Activated CD8-positive, alpha-beta memory T cell treated with anti-CD3 and anti-CD28 coated beads, Interleukin-2, amount 50 U/mL, for 48 hours (primary cell): ENCODE measurements around the gene TCOF1.
A peak's percentile ranks its signal among the peaks of the same experiment; 100 is the strongest.
"Not testable (repeated sequence)": the region's sequence is repeated elsewhere in the genome, so short reads cannot be mapped to it uniquely, and the experiment has no call there.

Experiments used
- DNase-seq: peaks from one replicate; pipeline ENCODE4 v3.0.0-alpha.2; 2020

The TCOF1 gene

DNA sequence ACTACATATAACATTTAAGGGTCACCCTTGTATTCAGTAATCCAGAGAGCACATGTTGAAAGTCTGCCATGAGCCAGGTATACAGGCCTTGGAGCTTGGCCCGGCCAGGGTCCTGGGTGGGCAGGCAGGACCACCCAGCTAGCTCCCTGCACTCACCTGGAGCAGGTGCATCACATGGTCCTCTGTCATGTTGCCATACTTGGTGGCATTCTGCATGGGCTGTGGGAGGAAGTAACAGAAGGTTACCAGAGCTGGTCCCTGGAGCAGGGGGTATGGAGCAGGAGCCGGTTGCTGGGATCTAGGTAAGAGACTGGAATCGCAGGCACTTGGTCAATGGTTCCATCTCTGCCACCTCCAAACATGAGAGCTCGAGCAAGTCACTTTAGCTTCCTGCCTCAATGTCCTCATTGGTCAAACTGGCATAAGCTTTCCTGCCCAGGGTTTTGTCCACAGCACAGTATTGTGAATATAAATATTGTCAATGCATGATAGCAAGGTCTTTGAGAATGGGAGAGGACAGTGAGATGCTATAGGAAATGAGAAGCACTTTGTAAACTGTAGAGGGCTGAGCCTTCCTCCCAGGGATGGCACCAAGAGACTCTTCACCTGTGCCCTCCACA is 48.7 kb downstream of the TCOF1 start:
- DNase-seq, result no peak

DNA sequence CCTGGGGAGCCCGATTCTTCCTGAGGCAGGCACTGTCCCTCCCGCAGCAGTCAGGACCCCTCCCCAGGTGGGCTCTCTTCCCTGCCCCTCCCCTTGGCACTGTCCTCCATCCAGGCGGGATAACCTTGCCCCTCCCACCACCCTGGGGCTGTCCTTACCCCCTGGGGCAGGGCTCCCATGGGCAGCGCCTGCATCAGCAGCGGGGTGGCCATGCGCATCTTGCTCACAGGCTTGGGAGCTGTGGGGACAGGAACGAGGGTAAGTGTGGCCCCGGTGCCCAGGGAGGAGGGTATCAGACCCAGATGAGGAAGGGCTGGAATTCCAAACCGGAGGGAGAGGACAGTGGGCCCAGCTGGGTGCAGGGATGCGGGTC is 49.2 kb downstream of the TCOF1 start:
- no peak for DNase-seq

DNA sequence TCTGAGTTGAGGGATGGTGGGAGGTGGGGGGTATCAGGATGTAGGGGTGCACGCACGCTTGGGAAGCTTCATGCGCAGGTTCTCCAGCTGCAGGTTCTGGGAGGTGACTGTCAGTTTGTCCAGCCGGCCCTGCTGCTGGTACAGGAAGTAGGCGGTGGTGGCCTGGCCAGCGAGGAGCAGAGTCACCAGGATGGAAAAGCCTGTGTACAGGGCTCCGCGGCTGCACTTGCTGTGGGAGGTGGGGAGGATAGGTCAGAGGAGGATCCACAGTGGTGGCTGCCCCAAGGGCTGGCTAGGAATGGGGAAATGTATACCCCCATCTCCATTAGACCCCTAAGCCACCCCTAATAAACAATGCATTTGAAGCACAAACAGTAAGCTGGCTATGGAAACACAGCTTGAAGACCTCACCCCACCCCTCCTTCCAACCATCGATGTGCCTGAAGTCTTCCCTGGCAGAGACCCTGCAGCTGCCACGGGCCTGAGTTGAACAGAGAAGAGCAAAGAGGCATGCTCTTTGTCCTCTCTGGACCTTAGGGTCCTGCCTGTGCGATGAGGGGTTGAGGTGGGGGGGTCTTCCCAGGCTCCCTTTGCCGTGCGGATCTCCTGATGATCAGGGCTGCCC is 49.7 kb downstream of the TCOF1 start:
- no peak for DNase-seq

DNA sequence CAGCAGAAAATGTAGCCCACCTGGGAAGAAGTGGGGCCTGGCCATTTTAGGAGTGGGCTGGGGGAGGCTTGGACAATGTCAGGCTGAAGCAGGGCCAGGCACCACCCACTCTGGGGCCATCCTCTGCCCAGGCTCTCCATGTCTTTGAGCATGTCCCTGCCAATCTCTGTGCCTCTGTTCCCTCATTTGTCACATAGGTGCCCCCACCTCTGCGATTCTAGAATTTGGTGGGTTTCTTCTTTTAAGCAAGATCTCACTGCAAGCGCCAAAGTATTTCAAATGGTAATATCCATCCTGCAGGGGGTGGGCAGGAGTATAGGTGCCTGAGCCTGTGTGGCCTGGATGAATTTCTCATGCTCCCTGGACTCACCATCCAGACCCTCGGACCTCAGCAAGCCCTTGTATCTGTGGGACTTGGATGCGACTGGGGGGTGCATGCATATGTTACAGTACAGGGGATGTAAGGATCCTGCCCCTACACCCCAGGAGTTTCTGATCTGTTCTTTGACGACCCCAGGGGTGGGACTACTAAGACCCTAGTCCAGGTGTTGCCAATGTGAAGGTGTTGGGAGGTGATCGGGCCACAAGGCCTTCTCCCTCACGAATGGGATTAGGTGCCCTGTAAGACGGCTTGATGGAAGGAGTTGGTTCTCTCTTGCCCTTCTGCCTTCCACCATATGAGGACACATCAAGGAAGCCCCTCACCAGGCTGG is 50.9 kb downstream of the TCOF1 start:
- DNase-seq, result no peak

DNA sequence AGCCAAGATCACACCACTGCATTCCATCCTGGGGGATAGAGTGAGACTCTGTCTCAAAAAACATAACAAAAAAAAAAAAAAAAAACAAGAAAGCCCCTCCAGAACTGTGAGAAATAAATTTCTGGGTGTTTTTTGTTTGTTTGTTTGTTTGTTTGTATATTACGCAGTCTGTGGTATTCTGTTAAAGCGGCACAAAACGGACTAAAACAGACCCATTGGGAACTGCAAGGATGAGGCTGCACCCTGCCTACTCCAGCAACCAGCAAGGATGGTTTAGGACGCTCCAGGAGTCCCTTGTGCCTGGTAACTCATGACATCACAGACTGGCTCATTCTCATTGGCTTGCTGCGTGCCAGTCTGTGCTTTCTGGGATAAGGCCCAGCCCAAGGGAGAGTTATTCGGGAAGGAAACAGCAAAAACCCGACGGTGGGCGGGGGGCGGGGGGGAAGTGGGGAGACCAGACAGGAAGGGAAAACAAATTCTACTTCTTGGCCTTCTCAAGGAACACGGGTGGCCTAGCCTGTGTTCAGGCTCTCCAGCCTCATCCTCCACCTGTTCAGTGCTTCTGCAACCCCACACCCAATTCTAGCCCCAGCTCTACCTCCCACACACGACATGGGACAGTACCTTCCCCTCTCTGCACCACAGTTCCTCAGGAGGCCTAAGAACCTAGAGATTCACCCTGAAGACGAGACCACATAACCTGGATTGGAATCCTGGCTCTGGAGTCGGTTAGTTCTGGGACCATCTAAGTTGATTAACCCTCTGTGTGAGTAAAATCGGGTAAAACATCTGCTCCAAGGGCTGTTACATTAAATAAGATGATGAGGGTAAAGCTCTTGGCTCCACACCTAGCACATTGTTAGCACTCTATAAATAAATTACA is 52.4 kb downstream of the TCOF1 start:
- no peak for DNase-seq

DNA sequence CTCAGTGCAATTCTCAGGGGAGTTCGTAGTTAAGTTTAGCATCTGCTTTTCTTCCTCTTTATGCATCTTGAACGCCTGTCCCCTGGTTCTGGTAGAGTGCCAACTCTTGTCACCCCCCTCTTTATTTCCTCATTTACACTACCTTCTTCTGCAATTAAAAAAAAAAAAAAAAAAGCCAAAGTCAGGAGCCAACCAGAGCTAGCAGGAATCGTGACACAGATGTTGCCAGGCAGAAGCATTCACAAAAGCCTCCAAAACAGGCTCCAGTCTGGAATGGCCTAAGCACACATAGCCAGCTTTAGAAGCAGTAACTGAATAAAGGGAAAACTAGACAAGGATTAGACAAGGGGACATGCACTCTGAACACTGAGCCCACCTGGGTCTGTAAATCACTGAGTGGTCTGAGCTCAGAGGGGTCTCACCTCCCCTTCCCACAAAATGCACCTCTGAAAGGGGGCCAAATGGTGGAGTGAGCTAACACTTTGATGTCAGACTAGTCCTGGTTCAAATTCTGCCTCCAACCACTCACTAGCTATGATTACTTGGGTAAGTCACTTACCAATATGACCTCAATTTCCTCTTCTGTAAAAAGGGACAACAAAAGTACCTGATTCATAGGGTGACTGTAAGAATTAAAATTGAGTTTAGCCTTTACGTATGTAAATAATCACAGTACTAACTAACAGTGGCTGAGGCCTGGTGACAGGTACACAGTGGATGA is 53.2 kb downstream of the TCOF1 start:
- no peak for DNase-seq

DNA sequence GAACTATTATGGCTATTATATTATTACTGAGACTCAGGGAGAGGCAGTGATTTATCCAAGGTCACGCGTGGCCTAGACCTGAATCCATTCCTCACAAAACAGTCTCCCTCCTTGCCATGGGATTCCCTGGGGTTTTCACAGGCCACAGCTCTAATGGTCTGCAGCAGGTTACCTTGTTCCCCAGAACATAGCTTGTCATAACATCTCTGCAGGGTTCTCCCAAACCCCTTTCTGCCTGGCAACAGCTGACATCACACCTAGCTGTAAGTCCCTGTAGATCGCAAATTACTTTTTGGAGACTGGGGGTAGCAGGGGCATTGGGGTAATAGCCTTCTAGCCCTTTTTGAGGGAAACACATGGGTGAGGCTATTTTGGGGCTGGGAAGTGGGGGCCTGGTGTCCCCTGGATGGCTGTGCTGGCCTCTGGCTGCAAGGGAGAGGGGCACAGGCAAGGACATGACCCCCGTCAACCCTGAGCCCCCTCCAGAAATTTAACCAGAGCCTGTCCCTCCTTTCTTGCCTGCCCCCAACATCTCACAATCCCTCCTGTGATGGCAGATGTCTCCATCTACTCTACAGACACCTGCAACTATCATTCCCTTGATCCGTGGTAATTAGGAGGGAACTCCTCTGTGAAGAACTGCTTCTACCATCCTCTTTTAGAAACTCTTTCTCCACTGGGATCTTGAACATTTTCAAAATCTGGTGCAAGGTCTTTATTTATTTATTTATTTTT is 53.9 kb downstream of the TCOF1 start:
- no peak for DNase-seq

DNA sequence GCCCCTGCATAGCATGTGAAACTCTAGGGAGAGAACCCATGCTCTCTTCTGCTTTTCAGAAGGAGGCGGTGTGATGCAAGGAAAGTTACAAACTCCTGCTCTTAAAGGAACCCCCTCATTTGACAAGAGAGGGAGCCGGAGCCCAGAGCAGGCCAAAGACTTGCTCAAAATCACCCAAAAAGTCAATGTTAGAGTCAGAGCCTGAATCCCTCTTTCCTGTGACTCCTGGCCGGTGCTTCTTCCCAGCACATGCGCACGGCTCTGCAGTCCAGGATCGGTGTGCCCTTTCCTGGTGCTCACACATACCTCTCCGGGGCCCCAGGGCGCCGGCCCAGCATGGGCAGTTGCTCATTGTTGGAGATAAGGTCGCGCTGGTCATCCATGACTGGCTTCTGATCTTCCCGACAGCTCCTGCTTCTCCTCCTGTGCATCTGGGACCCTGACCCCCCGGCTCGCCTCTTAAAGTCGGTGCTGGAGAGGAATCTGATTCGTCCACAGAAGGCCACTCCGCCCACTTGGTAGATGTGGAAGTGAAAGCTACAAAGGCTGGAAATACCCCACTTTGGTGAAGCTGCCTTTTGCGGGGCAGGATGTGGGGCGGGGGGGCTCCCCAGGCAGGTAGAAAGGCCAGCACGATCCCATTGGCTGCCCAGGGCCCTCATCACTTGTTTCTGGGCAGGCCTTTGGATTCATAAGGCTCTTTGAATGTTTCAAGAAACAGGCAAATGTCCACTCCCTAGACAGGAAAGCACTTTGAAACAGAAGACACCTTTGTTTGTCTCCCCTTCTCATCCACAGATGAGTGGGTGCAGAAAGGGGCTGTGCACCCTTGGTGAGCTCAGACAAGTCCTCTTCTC is 55.0 kb downstream of the TCOF1 start, which contains the start of gene CD74:
TSS of gene CD74 (minus strand) at position 592 of the 857 bp plus-strand sequence. CDS start at position 431, 161 bp downstream.
- peak; percentile 90 for DNase-seq

DNA sequence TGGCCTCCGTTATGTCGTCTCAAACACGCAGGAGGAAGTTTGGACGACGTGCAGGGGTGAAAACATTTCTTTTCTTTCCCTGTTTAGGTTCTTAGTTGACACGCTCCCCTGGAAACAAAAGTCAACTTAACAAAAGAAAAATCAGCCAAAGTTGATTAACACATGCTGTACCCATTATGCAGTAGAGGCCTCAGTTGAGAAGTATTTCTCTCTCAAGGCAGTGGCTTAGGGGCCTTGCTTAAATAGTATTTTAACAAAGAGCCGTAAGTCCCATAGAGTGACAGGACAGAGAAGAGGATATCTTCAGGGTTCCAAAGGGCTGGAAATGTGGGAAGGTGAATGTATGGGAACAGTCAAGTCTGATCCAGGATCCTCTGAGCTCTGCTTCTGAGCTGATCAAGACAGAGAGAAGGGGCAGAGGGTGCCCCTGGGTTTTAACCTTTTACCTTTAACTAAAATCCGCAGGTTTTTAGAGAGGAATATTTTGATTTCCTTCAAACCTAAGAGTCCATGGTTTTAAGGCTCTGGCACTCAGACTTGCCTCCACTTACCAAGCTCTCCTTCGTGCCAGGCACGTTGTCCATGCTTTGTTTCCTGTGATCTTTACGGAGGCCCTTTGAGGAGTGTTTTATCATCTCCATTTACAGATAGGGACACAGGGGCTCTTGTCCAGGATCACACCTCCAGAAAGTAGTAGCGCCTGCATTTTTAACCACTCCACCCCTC is 55.8 kb downstream of the TCOF1 start:
- DNase-seq, result no peak

DNA sequence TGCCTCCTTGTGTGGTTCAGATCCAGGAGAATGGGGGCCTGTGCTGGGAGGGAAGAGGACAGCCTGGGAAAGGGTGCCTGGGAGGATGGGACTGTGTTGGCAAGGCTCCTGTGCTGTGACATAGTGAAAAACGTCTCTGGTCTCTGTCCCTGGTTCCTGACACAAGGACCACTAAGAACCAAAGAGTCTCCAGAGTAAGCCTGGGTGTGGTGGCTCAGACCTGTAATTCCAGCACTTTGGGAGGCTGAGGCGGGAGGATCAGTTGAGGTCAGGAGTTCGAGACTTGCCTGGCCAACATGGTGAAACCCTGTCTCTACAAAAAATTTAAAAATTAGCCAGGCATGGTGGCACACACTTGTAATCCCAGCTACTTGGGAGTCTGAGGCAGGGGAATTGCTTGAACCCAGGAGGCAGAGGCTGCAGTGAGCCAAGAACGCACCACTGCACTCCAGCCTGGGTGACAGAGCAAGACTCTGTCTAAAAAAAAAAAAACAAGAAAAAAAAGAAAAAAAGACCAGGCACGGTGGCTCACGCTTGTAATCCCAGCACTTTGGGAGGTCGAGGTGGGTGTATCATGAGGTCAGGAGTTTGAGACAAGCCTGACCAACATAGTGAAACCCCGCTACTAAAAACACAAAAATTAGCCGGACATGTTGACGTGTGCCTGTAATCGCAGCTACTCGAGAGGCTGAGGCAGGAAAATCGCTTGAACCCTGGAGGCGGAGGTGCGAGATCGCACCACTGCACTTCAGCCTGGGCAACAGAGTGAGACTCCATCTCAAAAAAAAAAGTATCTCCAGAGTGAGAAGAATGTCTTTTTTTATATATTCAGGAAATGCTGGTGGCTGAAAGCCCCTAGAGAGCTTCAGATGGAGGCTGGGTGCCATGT is 56.6 kb downstream of the TCOF1 start:
- not testable (repeated sequence) for DNase-seq

DNA sequence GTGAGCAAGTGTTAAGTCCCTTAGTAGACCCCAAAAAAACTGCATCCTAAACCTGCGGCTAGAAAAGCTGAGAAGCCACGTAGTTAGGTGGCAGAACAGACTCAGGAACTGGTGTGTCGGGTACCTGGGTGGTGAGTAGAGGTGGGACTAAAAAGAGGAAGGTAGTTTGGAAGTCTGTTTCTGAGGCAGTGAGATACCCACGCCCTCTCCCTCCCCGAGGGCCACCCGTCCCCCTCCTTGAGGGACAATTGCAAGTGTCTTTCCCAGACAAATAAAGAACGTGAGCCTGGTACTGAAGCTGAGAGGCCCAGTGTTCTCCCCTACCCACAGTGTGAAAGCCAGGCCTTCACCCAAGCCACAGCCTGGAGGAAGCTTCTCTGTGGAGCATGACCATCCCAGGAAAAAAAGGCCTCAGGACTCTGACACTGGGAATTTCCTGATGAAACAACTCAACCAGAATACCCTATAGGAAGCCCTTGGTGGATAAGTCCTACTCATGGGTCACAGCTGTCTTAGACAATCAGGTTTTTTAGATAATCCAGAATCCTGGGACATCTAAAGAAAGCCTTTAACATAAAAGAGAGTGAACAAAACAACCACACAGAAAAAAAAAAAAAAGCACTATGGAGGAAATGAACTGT is 62.3 kb downstream of the TCOF1 start:
- DNase-seq, result no peak

DNA sequence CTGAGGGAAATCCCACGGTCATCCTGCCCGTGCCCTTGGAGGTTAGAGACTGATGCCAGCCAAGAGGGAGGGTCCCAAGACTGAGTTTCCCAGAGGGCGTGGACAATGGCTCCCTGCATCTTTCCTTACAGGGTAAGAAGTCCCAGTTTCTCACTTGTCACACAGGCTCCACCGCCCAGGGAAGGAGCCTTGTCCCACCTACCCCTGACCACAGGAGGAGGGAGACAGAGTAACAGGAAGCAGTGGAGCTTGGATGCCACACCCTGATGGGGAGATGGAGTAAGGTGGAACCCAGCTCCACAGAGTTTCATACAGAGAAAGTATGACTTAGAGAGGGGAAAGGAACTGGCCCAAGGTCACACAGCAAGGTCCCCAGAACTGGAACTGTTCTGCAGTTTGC is 64.6 kb downstream of the TCOF1 start:
- no peak for DNase-seq

DNA sequence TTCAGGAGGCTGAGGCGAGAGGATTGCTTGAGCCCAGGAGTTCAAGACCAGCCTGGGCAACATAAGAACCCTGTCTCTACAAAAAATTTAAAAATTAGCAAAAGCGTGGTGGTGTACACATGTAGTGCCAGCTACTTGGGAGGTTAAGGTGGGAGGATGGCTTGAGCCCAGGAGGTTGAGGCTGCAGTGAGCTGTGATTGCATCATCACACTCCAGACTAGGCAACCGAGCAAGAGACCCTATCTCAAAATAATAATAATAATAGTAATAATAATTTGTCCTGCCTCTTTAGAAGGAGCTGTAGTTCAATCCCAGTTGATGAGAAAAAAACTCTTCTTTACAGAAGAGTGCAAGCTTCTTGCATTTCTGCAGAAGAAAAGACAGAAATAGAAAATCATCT is 65.3 kb downstream of the TCOF1 start:
- no peak for DNase-seq

DNA sequence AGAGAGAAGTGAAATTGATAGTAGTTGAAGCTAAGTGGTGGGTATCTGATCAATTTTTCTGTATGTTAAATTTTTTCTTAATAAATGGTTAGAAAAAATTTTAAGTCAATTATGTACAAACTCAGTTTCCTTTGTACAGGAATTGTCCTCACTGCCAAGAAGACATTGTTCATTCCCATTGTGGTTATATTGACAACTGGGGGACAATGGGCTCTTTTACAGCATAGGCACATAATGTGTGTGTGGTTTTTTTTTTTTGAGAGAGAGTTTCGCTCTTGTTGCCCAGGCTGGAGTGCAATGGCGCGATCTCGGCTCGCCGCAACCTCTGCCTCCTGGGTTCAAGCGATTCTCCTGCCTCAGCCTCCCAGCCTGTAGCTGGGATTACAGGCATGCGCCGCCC is 68.7 kb downstream of the TCOF1 start:
- not testable (repeated sequence) for DNase-seq

DNA sequence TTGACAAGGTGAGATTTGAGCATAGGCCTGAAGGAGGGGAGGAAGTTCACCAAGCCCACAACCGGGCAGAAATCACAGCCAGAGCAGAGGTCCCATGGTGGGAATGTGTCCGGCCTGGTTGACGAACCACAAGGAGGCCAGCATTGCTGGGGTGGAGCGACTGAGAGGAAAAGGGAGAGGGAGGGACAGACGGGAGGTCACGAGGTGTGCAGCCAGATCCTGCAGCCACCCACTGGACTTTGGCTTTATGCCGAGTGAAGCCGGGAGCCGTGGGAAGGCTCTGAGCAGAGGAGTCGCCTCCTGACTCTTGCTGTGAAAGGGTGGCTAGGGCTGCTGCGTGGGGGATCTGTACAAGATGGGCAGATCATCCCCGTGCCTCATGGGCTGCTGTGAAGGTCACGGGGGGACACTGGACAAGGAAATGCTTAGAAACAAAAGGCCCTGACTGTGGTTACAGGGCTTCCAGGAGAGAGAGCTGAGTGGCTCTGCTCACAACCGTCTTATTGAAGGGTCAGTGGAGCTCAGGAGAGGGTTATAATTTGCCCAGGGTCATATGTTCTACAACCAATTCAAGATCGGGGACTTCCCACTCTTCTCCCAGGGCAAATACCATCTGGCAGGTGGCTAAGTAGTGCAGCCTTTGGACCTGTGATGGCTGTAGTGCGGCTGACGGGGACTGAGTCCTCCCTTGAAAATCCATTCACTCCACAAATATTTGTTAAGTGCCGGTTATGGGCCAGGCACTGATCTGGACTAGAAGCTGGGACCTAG is 70.8 kb downstream of the TCOF1 start:
- DNase-seq, result no peak

DNA sequence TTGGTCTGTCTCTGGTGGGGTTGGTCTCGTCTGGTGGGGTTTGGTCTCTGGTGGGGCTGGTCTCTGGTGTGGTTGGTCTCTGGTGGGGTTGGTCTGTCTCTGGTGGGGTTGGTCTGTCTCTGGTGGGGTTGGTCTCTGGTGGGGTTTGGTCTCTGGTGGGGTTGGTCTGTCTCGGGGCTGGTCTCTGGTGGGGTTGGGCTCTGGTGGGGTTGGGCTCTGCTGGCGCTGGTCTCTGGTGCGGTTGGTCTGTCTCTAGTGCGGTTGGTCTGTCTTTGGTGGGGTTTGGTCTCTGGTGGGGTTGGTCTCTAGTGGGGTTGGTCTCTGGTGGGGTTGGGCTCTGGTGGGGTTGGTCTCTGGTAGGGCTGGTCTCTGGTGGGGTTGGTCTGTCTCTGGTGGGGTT is 71.5 kb downstream of the TCOF1 start:
- no peak for DNase-seq

DNA sequence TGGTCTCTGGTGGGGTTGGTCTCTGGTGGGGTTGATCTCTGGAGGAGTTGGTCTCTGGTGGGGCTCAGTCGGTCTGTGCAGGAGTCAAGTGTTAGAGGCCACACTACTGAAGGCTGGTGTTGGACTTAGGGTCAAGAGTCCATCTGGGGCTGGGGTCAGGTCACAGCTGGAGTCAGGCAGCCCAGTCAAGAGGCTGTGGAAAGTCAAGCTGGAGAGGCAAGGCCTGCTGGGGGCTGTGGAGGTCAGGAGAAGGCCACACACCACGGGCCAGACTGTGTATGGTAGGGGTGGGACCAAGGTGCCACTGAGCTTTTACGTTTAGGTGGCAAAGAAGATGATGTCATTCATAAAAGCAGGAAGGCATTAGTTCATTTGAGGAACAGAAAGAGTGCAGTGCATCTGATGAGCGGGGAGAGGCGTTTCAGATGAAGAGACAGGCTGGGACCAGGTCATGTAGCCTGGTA is 71.9 kb downstream of the TCOF1 start:
- DNase-seq, result no peak

DNA sequence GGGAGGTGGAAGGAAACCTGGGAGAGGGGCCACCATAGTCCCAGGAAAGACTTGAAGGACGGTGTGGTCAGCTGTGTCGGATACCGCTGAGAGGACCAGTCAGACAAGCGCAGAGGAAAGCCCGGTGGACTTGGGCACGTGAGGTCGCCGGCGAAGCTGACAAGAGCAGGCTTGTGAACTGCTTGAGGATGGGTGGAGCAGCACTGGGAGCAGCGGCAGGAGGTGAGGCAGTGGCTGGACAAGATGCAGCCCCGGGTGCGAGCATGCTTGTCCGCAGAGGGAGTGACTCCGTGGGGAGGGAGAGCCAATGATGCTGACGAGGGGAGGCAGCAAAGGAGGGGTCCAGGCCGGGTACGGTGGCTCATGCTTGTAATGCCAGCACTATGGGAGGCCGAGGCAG is 73.6 kb downstream of the TCOF1 start:
- DNase-seq, result no peak
